C4-2B (cell line): ENCODE results near the gene NMUR1.

ENCODE experiments used
- H3K27ac ChIP-seq: fragments of 450-650 bp; 2 replicates; pipeline ENCODE4 v1.5.1; 2017
- ZFX ChIP-seq: fragments of 450-650 bp; IDR thresholded peaks from 2 replicates; pipeline ENCODE4 v1.6.1; 2017
- TF ChIP-seq, protein P1 (sequence below): fragments of 450-650 bp; conservative IDR thresholded peaks from 2 replicates; pipeline ENCODE4 v1.5.1; 2017; ENCODE audit warnings: mild to moderate bottlenecking

Gene NMUR1

DNA sequence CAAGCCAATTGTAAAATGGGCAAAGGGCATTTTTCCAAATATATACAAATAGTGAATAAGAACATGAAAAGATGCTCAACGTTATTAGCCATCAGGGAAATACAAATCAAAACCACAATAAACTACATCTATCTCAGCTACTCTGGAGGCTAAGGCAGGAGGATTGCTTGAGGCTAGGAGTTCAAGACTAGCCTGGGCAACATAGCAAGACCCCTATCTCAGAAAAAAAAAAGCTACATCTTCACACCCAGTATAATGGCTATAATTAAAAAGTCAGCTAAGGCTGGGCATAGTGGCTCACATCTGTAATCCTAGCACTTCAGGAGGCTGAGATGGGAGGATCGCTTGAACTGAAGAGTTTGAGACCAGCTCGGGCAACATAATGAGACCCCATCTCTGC, 53.3 kb downstream of the NMUR1 start:
- TF ChIP-seq ZFX = no peak
- TF ChIP-seq, protein P1, sequence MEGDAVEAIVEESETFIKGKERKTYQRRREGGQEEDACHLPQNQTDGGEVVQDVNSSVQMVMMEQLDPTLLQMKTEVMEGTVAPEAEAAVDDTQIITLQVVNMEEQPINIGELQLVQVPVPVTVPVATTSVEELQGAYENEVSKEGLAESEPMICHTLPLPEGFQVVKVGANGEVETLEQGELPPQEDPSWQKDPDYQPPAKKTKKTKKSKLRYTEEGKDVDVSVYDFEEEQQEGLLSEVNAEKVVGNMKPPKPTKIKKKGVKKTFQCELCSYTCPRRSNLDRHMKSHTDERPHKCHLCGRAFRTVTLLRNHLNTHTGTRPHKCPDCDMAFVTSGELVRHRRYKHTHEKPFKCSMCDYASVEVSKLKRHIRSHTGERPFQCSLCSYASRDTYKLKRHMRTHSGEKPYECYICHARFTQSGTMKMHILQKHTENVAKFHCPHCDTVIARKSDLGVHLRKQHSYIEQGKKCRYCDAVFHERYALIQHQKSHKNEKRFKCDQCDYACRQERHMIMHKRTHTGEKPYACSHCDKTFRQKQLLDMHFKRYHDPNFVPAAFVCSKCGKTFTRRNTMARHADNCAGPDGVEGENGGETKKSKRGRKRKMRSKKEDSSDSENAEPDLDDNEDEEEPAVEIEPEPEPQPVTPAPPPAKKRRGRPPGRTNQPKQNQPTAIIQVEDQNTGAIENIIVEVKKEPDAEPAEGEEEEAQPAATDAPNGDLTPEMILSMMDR = no peak

DNA sequence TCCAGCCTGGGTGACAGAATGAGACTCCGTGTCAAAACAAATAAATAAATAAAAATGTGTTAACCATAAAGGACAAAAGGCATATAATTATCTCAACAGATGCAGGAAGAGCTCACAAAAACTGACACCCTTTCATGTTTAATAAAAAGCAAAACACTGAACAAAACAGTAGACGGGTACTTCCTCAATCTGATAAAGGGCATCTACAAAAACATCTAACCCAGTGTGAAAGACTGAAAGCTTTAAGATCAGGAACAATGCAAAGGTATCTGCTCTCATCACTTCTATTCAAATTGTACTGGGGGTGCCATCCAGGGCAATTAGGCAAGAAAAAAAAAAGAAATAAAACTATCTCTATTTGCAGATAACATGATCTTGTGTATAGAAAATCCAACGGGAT, 54.3 kb downstream of the NMUR1 start:
- TF ChIP-seq, protein P1 = no peak
- no peak for TF ChIP-seq ZFX

More for the DNA sequence above, 53.3 kb downstream of the NMUR1 start:
- H3K27ac ChIP-seq = no peak overlapping the region

More for the DNA sequence above, 54.3 kb downstream of the NMUR1 start:
- H3K27ac ChIP-seq = no peak overlapping the region
